HEK293 (cell line): ENCODE data around the gene CROCC.

Experiments
- CTCF ChIA-PET: fragments of 350-600 bp; formaldehyde crosslinking; extraction: SDS; loops from one replicate; lab custom pipeline; 2021; ENCODE audit warnings: antibody characterized with exemption; lab: Yijun Ruan, JAX
- POLR2A ChIA-PET: fragments of 300-600 bp; formaldehyde crosslinking; extraction: SDS; loops from one replicate; lab custom pipeline; 2020; ENCODE audit warnings: antibody characterized with exemption, inconsistent platforms; lab: Yijun Ruan, JAX
- H3K27ac ChIP-seq: fragments of 200-500 bp; sonication (Bioruptor generic); 2 replicates; pipeline ENCODE4 v1.5.1; 2014; ENCODE audit warnings: low read depth, low read length, control low read depth, inconsistent platforms; ENCODE audit errors: extremely low read depth
- H3K36me3 ChIP-seq, 2 experiments: fragments of 200-500 bp in 1 of 2; sonication (Bioruptor generic) in 1 of 2; 1 replicate in 1 of 2; 2 replicates in 1 of 2; pipeline ENCODE4 v1.5.1; 2014 to 2017; ENCODE audit warnings: inconsistent platforms in 2 of 2, low read length in 2 of 2; ENCODE audit not compliant: control insufficient read depth in 2 of 2, insufficient read depth in 1 of 2
- H3K4me1 ChIP-seq: fragments of 200-500 bp; sonication (Bioruptor generic); 2 replicates; pipeline ENCODE4 v1.5.1; 2014; ENCODE audit warnings: mild to moderate bottlenecking, low read length, inconsistent platforms; ENCODE audit not compliant: control insufficient read depth, insufficient read depth
- H3K4me3 ChIP-seq: 2 replicates; pipeline ENCODE4 v1.5.1; 2011; ENCODE audit warnings: low read depth, mild to moderate bottlenecking, control low read depth, low read length, moderate library complexity
- H3K9me3 ChIP-seq: fragments of 200-500 bp; sonication (Bioruptor generic); 2 replicates; pipeline ENCODE4 v1.5.1; 2014; ENCODE audit warnings: low read depth, low read length, inconsistent platforms; ENCODE audit not compliant: control insufficient read depth, insufficient read depth
- HOXD13 ChIP-seq: sonication (generic); formaldehyde crosslinking; IDR thresholded peaks from 2 replicates; pipeline ENCODE4 v1.8.0; 2022; ENCODE audit warnings: missing genetic modification reagents, borderline replicate concordance
- IKZF3 ChIP-seq: fragments of 450-650 bp; IDR thresholded peaks from 2 replicates; pipeline ENCODE4 v1.5.0; 2018; ENCODE audit warnings: missing biosample characterization, mild to moderate bottlenecking, missing genetic modification characterization, moderate library complexity
- MYNN ChIP-seq: fragments of 450-650 bp; formaldehyde crosslinking; IDR thresholded peaks from 2 replicates; pipeline ENCODE4 v1.5.1; 2016; ENCODE audit warnings: missing biosample characterization, missing genetic modification characterization, borderline replicate concordance
- TSHZ1 ChIP-seq: fragments of 450-650 bp; formaldehyde crosslinking; IDR thresholded peaks from 2 replicates; pipeline ENCODE4 v1.5.1; 2016; ENCODE audit warnings: missing biosample characterization, missing genetic modification characterization, borderline replicate concordance
- ZBTB17 ChIP-seq: fragments of 450-650 bp; formaldehyde crosslinking; IDR thresholded peaks from 2 replicates; pipeline ENCODE4 v1.5.1; 2016; ENCODE audit warnings: missing biosample characterization, missing genetic modification characterization
- ZFP37 ChIP-seq: fragments of 450-650 bp; formaldehyde crosslinking; IDR thresholded peaks from 2 replicates; pipeline ENCODE4 v1.5.1; 2016; ENCODE audit warnings: missing biosample characterization, missing genetic modification characterization
- ZNF138 ChIP-seq: fragments of 450-650 bp; formaldehyde crosslinking; IDR thresholded peaks from 2 replicates; pipeline ENCODE4 v1.5.1; 2016; ENCODE audit warnings: missing biosample characterization, missing genetic modification characterization, borderline replicate concordance
- ZNF184 ChIP-seq: fragments of 450-650 bp; IDR thresholded peaks from 2 replicates; pipeline ENCODE4 v1.5.1; 2018; ENCODE audit warnings: missing biosample characterization, mild to moderate bottlenecking, missing genetic modification characterization
- ZNF362 ChIP-seq: fragments of 450-650 bp; formaldehyde crosslinking; IDR thresholded peaks from 2 replicates; pipeline ENCODE4 v1.5.1; 2016; ENCODE audit warnings: missing biosample characterization, missing genetic modification characterization
- ZNF37A ChIP-seq: fragments of 450-650 bp; IDR thresholded peaks from 2 replicates; pipeline ENCODE4 v1.5.1; 2018; ENCODE audit warnings: missing biosample characterization, missing genetic modification characterization
- ZNF394 ChIP-seq: fragments of 450-650 bp; formaldehyde crosslinking; IDR thresholded peaks from 2 replicates; pipeline ENCODE4 v1.5.1; 2016; ENCODE audit warnings: missing biosample characterization, missing genetic modification characterization, mild to moderate bottlenecking, moderate library complexity, borderline replicate concordance
- ZNF423 ChIP-seq: fragments of 450-650 bp; formaldehyde crosslinking; IDR thresholded peaks from 2 replicates; pipeline ENCODE4 v1.5.1; 2016; ENCODE audit warnings: missing biosample characterization, missing genetic modification characterization
- ZNF449 ChIP-seq: fragments of 450-650 bp; formaldehyde crosslinking; IDR thresholded peaks from 2 replicates; pipeline ENCODE4 v1.5.1; 2017; ENCODE audit warnings: missing biosample characterization, mild to moderate bottlenecking, missing genetic modification characterization, moderate library complexity
- ZNF518A ChIP-seq: fragments of 450-650 bp; formaldehyde crosslinking; conservative IDR thresholded peaks from 2 replicates; pipeline ENCODE4 v1.5.1; 2016; ENCODE audit warnings: low read depth, missing biosample characterization, missing genetic modification characterization
- ZNF561 ChIP-seq: fragments of 450-650 bp; IDR thresholded peaks from 2 replicates; pipeline ENCODE4 v1.5.1; 2018; ENCODE audit warnings: missing biosample characterization, missing genetic modification characterization, borderline replicate concordance
- ZNF645 ChIP-seq: fragments of 450-650 bp; formaldehyde crosslinking; IDR thresholded peaks from 2 replicates; pipeline ENCODE4; 2016; ENCODE audit warnings: missing biosample characterization, missing genetic modification characterization
- ZNF654 ChIP-seq: fragments of 450-650 bp; formaldehyde crosslinking; IDR thresholded peaks from 2 replicates; pipeline ENCODE4 v1.5.1; 2016; ENCODE audit warnings: low read depth, missing biosample characterization, missing genetic modification characterization
- ZNF704 ChIP-seq: fragments of 450-650 bp; formaldehyde crosslinking; IDR thresholded peaks from 2 replicates; pipeline ENCODE4 v1.5.1; 2016; ENCODE audit warnings: missing biosample characterization, missing genetic modification characterization
- ZSCAN30 ChIP-seq: fragments of 450-650 bp; IDR thresholded peaks from 2 replicates; pipeline ENCODE4 v1.5.1; 2018; ENCODE audit warnings: missing biosample characterization, mild to moderate bottlenecking, missing genetic modification characterization, moderate library complexity
- ZSCAN5A ChIP-seq: fragments of 450-650 bp; formaldehyde crosslinking; IDR thresholded peaks from 2 replicates; pipeline ENCODE4 v1.5.1; 2016; ENCODE audit warnings: missing biosample characterization, missing genetic modification characterization

Gene CROCC

GRCh38 chr1:17014671-17015567 lies 93.2 kb downstream of the CROCC start:
- H3K27ac ChIP-seq: no peak overlapping the region
- POLR2A ChIA-PET: no interaction called here

More at GRCh38 chr1:17014671-17015567, 93.2 kb downstream of the CROCC start:
- Histone ChIP-seq H3K4me1 (peaks cover 2% of the 10 kb centered on the region; the same call in 1 of the 2 replicates), H3K9me3 (no peaks in the 10 kb centered on the region), H3K4me3 (no peak overlapping the region), H3K36me3 (peaks cover 12 to 25% of the 10 kb centered on the region in 2 experiments)
- no peak for TF ChIP-seq TSHZ1 (tag by site-specific recombination)
- no peak for TF ChIP-seq ZSCAN30 (tag by site-specific recombination)
- TF ChIP-seq ZNF394 (tag by site-specific recombination): no peak
- TF ChIP-seq ZBTB17 (tag by site-specific recombination): no peak
- no peak for TF ChIP-seq IKZF3 (tag by site-specific recombination)
- TF ChIP-seq ZNF645 (tag by site-specific recombination): no peak
- TF ChIP-seq ZNF449: no peak
- TF ChIP-seq HOXD13 (CRISPR knock-in tag): no peak
- TF ChIP-seq ZNF138 (tag by site-specific recombination): no peak
- TF ChIP-seq MYNN (tag by site-specific recombination): no peak
- no peak for TF ChIP-seq ZNF518A (tag by site-specific recombination)
- TF ChIP-seq ZNF423: no peak
- TF ChIP-seq ZSCAN5A (tag by site-specific recombination): no peak
- no peak for TF ChIP-seq ZNF184 (tag by site-specific recombination)
- TF ChIP-seq ZNF654: no peak
- no peak for TF ChIP-seq ZNF704 (tag by site-specific recombination)
- no peak for TF ChIP-seq ZNF561 (tag by site-specific recombination)
- TF ChIP-seq ZNF362: no peak
- TF ChIP-seq ZFP37 (tag by site-specific recombination): no peak
- no peak for TF ChIP-seq ZNF37A (tag by site-specific recombination)
- CTCF ChIA-PET: interaction anchor here (0.6 to 3.1 kb wide), 3 partner anchors 31 to 54 kb away, joined by 3 to 13 read pairs (median 10); no protein-coding TSS in a partner anchor
